ENCODE measurements around the gene LALBA.

LALBA gene

DNA sequence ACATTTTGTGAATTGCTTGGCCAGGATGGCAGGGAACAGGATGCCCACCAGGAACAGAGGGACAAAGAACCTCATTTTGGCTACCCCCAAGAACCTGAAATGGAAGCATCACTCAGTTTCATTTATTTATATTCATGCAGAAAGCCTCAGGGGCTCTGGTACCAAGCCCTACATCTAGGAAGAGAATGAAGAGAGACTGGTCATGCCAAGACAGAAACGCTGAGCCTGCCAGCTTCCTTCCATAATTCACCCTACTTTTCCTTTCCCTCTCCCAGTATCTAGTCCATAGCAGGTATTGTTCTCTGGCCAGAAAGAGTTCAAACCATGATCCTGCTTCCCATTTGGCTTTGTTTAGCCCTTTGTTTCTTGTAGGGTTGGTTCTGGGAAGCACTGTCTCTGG, at the start of gene LALBA:
Gene LALBA (minus strand): TSS at position 101 of the 400 bp plus-strand sequence. CDS start 26 bp downstream, at position 75.
- Mint-ChIP-seq H3K27ac (no peak within 1 kb of the TSS), H3K4me3 (no peak within 1 kb of the TSS), H3K4me1 (peaks cover 4% of the 10 kb centered on the region), H3K9me3 (no peaks in the 10 kb centered on the region), H3K27me3 (peaks cover 33% of the 10 kb centered on the region)
- DNase-seq (no peak), ATAC-seq (no peak)

- peaks cover 5% of the 10 kb centered on the region for H3K4me1 Mint-ChIP-seq
These were observed 48.7 kb upstream of the LALBA start for GRCh38 chr12:48618541-48618940.

GRCh38 chr12:48615681-48616080, 45.8 kb upstream of the LALBA start:
- peaks cover 5% of the 10 kb centered on the region for H3K4me1 Mint-ChIP-seq
- ATAC-seq (no peak), DNase-seq (no peak)
- peaks cover 39% of the 10 kb centered on the region for H3K27me3 Mint-ChIP-seq
- H3K9me3 Mint-ChIP-seq: peaks cover 14 to 18% of the 10 kb centered on the region in 2 donors
- H3K27ac Mint-ChIP-seq: no peak overlapping the region
- H3K4me3 Mint-ChIP-seq: no peak overlapping the region

More at GRCh38 chr12:48618541-48618940, 48.7 kb upstream of the LALBA start:
- no peak overlapping the region for H3K4me3 Mint-ChIP-seq
- no peak overlapping the region for H3K27ac Mint-ChIP-seq
- H3K9me3 Mint-ChIP-seq: peaks cover 8 to 12% of the 10 kb centered on the region in 2 donors
- H3K27me3 Mint-ChIP-seq: peaks cover 41% of the 10 kb centered on the region
- DNase-seq (peak; percentile 77 to 78), ATAC-seq (peak; percentile 92)

GRCh38 chr12:48613321-48613720, 43.5 kb upstream of the LALBA start:
- Mint-ChIP-seq H3K4me3 (no peak overlapping the region), H3K27ac (no peak overlapping the region), H3K27me3 (peaks cover 33% of the 10 kb centered on the region), H3K4me1 (peaks cover under 1% of the 10 kb centered on the region), H3K9me3 (peaks cover 14 to 18% of the 10 kb centered on the region in 2 donors)
- no peak for ATAC-seq
- DNase-seq: no peak

GRCh38 chr12:48602192-48602989, 32.5 kb upstream of the LALBA start:
- Mint-ChIP-seq H3K4me1 (no peaks in the 10 kb centered on the region), H3K9me3 (peaks cover 27 to 46% of the 10 kb centered on the region in 2 donors), H3K27me3 (peaks cover 10% of the 10 kb centered on the region), H3K4me3 (no peak overlapping the region), H3K27ac (peak overlapping the region in 1 of 2 donors; percentile 0)
- DNase-seq (no peak), ATAC-seq (peak; percentile 20)

GRCh38 chr12:48601013-48601756, 31.3 kb upstream of the LALBA start:
- ATAC-seq (no peak), DNase-seq (no peak)
- H3K27me3 Mint-ChIP-seq: peaks cover 10% of the 10 kb centered on the region
- H3K4me1 Mint-ChIP-seq: no peaks in the 10 kb centered on the region
- no peak overlapping the region for H3K27ac Mint-ChIP-seq
- peaks cover 17 to 34% of the 10 kb centered on the region in 2 donors for H3K9me3 Mint-ChIP-seq
- H3K4me3 Mint-ChIP-seq: no peak overlapping the region

DNA sequence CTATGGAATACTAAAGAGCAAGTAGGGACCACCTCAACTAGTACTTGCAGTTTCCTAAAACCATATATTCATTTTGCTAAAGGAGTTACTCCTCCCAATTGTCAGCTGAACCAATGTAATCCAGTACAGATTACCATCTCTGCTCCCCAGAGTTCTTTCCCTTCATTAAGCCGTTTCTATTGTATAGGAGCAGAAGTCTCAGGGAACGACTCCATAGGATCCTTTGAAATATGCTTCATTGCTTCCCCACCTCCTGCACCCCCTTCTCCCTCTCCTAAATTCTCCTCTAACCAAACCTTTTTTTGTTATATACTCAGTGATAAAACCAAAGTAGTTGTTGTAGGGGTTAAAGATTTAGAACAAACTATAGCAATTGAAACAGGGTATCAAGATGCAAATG, 30.7 kb upstream of the LALBA start:
- Mint-ChIP-seq H3K9me3 (peaks cover 17 to 28% of the 10 kb centered on the region in 2 donors), H3K4me3 (no peak overlapping the region), H3K27me3 (peaks cover 10% of the 10 kb centered on the region), H3K4me1 (no peaks in the 10 kb centered on the region), H3K27ac (no peak overlapping the region)
- ATAC-seq: no peak
- DNase-seq: no peak

GRCh38 chr12:48592591-48593086, 22.8 kb upstream of the LALBA start:
- Mint-ChIP-seq H3K27ac (no peak overlapping the region), H3K27me3 (peaks cover 27% of the 10 kb centered on the region), H3K4me3 (no peak overlapping the region), H3K4me1 (no peaks in the 10 kb centered on the region), H3K9me3 (no peaks in the 10 kb centered on the region)
- no peak for DNase-seq
- no peak for ATAC-seq

- Mint-ChIP-seq H3K27me3 (peaks cover 40% of the 10 kb centered on the region), H3K4me1 (no peaks in the 10 kb centered on the region), H3K27ac (no peak overlapping the region), H3K9me3 (no peaks in the 10 kb centered on the region), H3K4me3 (no peak overlapping the region)
- DNase-seq (no peak), ATAC-seq (no peak)
These were observed 16.5 kb upstream of the LALBA start for GRCh38 chr12:48586361-48586760.

DNA sequence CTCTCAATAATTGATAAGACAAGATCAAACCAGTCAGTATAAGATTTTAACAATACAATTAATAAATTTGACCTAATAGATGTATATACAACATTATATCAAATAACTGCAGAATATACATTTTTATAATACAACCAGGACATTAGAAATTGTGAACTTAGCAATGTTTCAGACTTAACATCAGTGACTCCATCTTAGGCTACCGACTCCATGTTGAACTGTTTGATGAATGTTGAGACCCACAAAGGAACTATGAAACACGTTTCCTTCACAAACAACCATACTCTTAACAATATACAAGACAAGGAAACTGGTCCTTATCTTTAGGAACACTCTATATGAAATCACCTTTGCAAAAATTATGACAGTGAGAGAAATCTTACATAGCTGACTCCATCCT, 13.9 kb upstream of the LALBA start:
- no peaks in the 10 kb centered on the region for H3K9me3 Mint-ChIP-seq
- peaks cover 30% of the 10 kb centered on the region for H3K27me3 Mint-ChIP-seq
- no peak for DNase-seq
- H3K4me1 Mint-ChIP-seq: peaks cover 6% of the 10 kb centered on the region
- H3K4me3 Mint-ChIP-seq: no peak overlapping the region
- ATAC-seq: no peak
- H3K27ac Mint-ChIP-seq: no peak overlapping the region

GRCh38 chr12:48580831-48581230, 11.0 kb upstream of the LALBA start:
- H3K4me1 Mint-ChIP-seq: peaks cover 6% of the 10 kb centered on the region
- no peak overlapping the region for H3K4me3 Mint-ChIP-seq
- peaks cover 6% of the 10 kb centered on the region for H3K27me3 Mint-ChIP-seq
- DNase-seq (no peak), ATAC-seq (no peak)
- H3K27ac Mint-ChIP-seq: no peak overlapping the region
- H3K9me3 Mint-ChIP-seq: no peaks in the 10 kb centered on the region

- peaks cover 4% of the 10 kb centered on the region for H3K4me1 Mint-ChIP-seq
- H3K9me3 Mint-ChIP-seq: no peaks in the 10 kb centered on the region
- ATAC-seq: no peak
- H3K27ac Mint-ChIP-seq: peak overlapping the region in 1 of 2 donors; percentile 6
- H3K27me3 Mint-ChIP-seq: peaks cover 28% of the 10 kb centered on the region
- H3K4me3 Mint-ChIP-seq: no peak overlapping the region
- no peak for DNase-seq
These were observed 2.5 kb upstream of the LALBA start for GRCh38 chr12:48572326-48572725.

- no peak for ATAC-seq
- Mint-ChIP-seq H3K27ac (no peak overlapping the region), H3K27me3 (peaks cover 27% of the 10 kb centered on the region)
These were observed 2.1 kb downstream of the LALBA start for GRCh38 chr12:48567731-48568130.

DNA sequence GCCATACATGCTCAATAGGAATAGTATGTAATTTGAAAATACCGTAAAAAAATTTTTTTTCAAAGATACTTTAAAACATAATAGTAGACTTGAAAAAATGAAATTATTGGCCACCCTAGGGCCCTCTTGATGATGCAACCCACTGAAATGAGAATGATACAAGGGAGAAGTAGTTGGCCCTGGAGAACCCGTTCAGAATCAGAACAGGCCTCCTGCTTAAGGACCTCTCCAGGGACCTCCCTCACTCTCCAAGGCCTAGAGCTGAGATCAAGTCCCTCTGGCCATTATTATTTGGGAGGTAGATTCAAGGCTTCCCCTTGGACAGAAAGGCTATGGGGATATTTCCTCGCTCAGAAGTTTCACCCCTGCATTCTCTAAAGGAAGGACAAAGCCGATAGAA, 11.9 kb downstream of the LALBA start:
- no peak for DNase-seq
- Mint-ChIP-seq H3K27ac (no peak overlapping the region), H3K9me3 (no peaks in the 10 kb centered on the region), H3K4me3 (no peak overlapping the region), H3K27me3 (peaks cover 18% of the 10 kb centered on the region), H3K4me1 (no peaks in the 10 kb centered on the region)
- ATAC-seq: no peak

More at GRCh38 chr12:48567731-48568130, 2.1 kb downstream of the LALBA start:
- H3K4me3 Mint-ChIP-seq: no peak overlapping the region
- H3K9me3 Mint-ChIP-seq: no peaks in the 10 kb centered on the region
- no peak for DNase-seq
- H3K4me1 Mint-ChIP-seq: peaks cover 4% of the 10 kb centered on the region

DNA sequence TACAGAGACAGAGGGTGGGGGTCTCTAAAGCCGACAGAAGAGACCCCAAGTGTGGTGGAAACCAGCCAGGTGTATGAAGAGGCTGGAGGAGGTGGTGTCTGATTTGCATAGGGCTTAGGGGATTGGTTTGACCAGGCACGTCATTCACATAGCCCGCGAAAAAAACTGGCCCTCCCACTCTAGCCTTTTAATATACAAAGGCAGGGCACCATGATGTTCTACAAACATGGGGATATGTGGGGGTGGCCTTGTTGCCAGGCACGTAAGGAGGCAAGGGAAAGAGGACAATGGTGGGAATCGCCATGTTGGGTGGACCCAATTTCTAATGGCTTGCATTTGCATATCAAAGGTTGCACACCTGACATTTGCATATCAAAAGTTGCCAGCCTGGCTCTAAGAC, 13.2 kb downstream of the LALBA start:
- H3K27ac Mint-ChIP-seq: no peak overlapping the region
- ATAC-seq: no peak
- H3K27me3 Mint-ChIP-seq: peaks cover 18% of the 10 kb centered on the region
- H3K4me3 Mint-ChIP-seq: no peak overlapping the region
- no peaks in the 10 kb centered on the region for H3K9me3 Mint-ChIP-seq
- H3K4me1 Mint-ChIP-seq: no peaks in the 10 kb centered on the region
- no peak for DNase-seq
